HG03103 (cell line): ENCODE data around the gene ROBO3.

Experiments
- ATAC-seq: cut with Tn5 transposase; IDR thresholded peaks from one replicate; pipeline ENCODE4 v1.9.1; 2021; ENCODE audit warnings: low read depth; ENCODE audit not compliant: unreplicated experiment

The ROBO3 gene

DNA sequence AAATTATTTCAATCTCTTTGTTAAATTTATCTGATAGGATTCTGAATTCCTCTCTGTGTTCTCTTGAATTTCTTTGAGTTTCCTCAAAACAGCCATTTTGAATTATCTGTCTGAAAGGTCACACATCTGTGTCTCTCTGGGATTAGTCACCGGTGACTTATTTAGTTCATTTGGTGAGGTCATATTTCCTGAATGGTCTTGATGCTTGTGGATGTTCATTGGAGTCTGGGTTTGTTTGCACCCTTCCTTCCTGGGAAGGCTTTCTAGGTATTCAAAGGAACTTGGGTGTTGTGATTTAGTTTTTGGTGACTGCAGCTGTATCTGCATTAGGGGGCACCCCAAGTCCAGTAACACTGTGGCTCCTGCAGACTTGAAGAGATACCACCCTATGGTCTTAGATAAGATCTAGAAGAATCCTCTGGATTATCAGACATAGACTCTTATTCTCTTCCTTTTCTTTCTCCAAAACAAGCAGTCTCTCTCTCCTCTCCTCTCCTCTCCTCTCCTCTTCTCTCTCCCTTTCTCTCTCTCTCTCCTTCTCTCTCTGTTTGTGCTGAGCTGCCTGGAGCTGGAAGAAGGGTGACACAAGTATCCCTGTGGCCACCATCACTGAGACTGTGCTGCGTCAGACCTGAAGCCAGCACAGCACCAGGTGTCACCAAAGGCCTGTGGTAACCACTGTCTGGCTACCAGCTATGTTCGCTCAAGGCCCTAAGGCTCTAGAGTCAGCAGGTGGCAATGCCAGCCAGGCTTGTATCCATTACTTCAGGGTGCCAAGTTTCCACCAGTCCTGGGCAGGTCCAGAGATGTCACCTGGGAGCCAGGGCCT, 50.5 kb downstream of the ROBO3 start:
- no peak for ATAC-seq

DNA sequence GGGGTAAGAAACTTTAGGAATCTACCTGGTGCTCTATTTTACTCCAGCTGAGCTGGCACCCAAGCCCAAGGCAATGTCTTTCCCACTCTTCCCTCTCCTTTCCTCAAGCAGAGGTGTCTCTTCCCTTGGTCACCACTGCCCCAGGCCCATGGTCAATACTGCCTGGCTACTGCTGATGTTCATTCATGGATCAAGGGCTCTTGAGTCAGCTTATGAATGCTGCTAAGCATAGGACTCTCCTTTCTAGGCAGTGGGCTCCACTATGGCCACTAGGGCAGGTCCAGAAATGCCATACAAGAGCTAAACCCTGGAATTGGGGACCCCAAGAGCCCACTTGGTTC, 51.1 kb downstream of the ROBO3 start:
- ATAC-seq, result no peak

DNA sequence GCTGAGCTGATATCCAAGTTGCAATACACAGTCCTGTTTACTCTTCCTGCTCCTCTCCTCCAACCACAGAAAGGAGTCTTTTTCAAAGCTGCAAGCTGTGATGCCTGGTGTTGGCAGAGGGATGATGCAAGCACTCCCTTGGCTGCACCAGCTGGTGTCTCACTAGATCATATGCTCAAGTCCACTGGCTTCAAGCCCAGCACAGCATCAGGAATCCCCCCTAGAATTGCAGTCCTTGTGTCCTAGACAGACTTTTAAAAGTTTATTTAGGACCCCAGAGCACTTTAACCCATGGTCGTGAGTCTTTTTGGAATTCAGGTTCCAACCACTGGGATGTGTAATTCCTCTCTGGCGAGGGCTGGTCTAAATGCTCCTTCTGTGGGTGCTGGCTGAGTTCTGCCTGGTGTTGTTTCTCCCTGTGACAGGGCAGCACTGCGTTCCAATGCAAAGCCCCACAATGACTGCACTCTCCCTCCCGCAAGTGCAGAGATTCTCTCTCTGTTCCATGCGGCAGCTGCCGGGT, 51.9 kb downstream of the ROBO3 start:
- ATAC-seq, result no peak

DNA sequence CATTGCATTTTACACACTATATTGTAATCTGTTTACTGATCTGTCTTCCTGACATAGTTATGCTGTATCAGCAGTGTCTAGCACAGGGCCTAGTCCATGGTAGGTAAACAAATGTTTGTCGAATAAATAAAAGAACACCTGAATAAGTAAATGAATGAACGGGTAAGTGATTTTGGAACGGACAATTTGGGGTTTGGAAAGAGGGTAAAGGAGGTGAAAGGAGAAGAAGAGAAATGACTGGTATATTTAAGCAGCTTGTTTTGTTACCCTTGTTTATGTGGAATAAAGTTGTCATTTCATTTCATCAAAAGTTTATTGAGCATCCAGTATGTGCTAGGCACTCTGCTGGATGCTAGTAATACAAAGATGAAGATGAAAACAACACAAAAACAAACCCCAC, 53.7 kb downstream of the ROBO3 start, which contains the start of gene HEPN1:
HEPN1 (plus strand) TSS at position 301 of the 400 bp plus-strand sequence.
- no peak for ATAC-seq

DNA sequence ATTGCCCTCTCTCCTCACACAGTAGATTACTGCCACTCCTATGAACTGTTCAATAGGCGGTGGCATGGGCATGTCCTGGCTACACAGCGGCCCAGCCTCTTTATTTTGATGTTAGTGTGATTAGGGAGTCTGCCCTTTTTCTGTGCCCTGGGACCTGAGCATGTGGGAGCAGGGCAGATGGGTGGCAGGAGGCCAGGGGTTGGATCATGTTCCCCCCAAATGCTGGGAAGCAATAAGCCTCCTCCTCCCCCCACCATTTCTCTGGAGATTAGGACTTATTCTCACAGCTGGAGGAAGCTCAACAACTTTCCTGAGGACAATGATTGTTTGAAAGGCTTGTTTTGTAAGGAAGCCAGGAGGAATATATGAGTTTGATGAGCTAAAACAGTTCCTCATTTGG, 54.7 kb downstream of the ROBO3 start:
- no peak for ATAC-seq

DNA sequence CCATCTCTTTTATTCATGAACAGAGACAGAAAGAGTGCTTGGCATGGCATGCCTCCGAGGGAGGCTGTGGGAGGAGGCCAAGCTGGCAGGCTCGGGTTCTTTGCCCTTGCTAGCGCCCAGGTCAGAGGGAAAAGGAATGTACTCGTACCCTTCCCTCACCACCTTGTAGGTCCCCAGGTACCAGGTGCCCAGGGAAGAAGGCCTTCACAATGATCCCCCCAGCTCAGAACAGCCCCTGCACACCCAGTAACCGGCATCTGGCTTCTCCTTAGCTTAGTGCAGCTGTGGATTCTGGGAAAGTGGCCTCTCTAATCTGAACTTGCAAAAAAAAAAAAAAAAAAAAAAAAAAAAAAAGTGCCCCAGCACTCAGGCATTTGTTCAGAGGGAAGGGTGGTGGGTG, 55.1 kb downstream of the ROBO3 start:
- ATAC-seq, result no peak

DNA sequence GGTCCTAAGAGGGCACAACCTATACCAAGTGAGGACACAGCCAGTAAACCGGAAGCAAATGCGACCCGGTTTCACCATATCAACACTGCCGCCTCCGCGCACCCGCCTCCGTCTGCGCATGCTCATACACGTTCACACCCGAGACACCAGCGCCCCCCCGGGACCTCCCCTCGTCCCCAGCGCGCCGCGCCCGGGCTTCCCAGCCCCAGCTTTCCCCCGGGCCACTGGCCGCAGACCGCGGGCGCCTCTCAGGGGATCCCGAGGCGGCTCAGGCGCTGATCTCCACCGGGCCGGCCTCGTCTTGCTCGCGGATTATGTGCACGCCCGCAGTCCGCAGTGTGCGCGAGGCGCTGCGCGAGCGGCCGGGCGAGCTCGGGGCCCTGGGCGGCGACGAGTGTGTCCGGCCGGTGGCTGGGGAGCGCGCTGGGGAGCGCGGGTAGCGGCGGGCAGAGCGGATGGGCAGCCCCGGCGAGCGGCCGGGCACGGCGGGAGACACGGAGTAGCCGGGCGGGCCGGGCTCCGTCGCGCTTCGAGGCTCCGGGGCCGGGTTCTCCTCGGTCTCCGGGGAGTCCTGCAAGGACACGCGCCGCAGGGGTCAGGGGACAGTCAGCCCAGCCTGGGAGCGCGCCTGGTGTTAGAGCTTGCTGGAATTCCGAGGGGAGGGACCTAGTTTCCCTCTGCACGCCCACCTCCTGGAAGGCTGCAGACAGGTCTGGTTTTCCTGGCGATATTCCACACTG, 55.8 kb downstream of the ROBO3 start:
- no peak for ATAC-seq

DNA sequence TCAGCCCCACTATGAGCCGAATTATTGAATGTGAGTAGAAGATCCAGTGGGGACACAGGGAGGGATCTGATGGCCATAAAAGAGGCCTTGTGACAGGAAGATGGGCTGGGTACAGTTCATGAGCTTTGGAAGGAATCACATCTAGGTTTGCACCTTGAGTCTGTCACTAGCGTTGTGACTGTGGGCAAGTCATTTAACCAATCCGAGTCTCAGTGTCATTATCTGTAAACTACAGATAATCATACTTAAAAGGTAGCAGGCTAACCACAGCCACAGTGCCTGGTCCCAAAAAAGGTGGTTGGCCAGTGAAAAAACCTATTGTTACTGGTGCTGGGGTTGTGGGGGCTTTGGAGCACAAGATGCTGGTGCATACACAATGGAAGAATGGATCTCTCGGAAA, 57.6 kb downstream of the ROBO3 start:
- ATAC-seq, result no peak

DNA sequence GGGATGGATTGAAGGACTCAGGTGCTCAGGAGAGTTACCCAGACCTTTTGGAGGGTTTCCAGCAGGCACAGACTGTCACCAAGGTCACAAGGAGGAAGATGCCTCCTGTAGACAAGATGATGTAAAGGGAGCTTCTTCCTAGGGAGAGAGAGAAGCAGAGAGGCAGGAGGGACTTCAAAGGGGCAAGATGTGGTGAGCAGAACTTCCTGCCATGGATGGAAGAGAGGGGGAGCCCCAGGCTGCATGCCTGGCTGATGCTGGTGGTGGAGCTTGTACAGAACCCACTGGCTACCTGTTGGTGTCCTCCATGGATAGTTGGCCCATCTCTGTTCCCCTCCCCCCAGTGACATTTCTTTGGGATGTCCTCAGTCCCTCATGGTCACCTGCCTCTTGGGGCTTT, 58.1 kb downstream of the ROBO3 start:
- ATAC-seq, result no peak

DNA sequence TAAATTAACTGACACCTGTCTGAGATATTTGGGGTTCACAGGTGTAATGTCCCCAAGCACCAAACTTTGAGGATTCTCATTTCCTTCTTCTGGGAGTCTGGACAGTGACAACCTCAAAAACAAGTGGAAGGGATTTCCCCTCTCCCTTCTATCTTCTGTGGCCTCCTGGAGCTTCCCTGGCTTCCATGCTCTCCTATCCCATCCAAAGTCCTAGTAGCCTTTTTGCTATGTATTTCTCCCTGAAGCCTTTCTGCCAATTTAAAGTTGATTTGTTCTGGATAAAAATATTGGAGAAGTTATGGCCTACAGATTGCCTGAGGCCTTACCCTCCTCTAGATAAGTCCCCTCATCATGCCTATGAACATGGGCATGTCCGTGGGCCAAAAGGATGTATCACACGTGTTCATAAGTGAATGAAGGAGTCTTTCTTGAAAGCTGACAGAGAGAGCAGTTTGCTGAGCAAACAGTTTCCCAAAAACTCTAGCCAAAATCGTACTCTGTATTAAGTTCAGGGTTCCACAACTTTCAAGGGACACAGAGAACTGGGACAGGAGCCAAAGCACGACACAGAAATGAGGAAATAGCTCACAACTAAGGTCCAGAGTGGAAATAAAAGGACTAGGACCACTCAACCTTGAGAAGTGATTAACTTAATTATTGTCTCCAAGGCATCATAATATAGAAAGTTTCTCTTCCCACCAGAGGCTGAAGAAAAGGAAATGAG, 63.9 kb downstream of the ROBO3 start:
- no peak for ATAC-seq

DNA sequence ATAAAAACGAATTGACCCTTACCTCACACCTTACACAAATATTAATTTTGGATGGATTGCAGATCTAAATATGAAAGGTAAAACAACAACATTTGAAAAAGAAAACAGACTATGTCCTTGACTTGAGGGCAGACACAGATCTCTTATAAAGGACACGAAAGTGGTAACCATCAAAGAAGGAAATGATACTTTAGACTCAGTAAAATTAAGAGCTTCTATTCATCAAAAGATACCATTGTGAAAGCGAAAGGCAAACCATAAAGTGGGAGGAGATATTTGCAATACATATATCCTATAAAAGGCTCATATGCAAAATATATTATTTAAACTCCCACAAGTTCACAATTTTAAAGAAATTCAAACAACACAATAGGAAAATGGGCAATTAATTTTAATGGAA, 65.6 kb downstream of the ROBO3 start:
- peak; percentile 82 for ATAC-seq
